HL-60 (cell line): Measurements from ENCODE around the gene CDH5.

Experiments
- CTCF ChIP-seq: IDR thresholded peaks from one replicate; pipeline ENCODE4 v1.5.1; 2011; ENCODE audit warnings: low read length, control low read depth, inconsistent platforms; ENCODE audit not compliant: insufficient read depth
- GABPA ChIP-seq: IDR thresholded peaks from 2 replicates; pipeline ENCODE4 v1.6.1; 2012; ENCODE audit warnings: low read depth
- POLR2AphosphoS5 ChIP-seq: IDR thresholded peaks from 2 replicates; pipeline ENCODE4 v1.6.1; 2012; ENCODE audit warnings: low read depth
- SPI1 ChIP-seq: IDR thresholded peaks from 2 replicates; pipeline ENCODE4 v1.6.1; 2012; ENCODE audit warnings: low read depth, mild to moderate bottlenecking, borderline replicate concordance
- TF ChIP-seq, protein P1 (sequence below): IDR thresholded peaks from 2 replicates; pipeline ENCODE4 v1.6.1; 2012; ENCODE audit warnings: low read depth; ENCODE audit not compliant: insufficient replicate concordance

- TF ChIP-seq CTCF: no peak
- TF ChIP-seq GABPA: no peak
- TF ChIP-seq, protein P1, sequence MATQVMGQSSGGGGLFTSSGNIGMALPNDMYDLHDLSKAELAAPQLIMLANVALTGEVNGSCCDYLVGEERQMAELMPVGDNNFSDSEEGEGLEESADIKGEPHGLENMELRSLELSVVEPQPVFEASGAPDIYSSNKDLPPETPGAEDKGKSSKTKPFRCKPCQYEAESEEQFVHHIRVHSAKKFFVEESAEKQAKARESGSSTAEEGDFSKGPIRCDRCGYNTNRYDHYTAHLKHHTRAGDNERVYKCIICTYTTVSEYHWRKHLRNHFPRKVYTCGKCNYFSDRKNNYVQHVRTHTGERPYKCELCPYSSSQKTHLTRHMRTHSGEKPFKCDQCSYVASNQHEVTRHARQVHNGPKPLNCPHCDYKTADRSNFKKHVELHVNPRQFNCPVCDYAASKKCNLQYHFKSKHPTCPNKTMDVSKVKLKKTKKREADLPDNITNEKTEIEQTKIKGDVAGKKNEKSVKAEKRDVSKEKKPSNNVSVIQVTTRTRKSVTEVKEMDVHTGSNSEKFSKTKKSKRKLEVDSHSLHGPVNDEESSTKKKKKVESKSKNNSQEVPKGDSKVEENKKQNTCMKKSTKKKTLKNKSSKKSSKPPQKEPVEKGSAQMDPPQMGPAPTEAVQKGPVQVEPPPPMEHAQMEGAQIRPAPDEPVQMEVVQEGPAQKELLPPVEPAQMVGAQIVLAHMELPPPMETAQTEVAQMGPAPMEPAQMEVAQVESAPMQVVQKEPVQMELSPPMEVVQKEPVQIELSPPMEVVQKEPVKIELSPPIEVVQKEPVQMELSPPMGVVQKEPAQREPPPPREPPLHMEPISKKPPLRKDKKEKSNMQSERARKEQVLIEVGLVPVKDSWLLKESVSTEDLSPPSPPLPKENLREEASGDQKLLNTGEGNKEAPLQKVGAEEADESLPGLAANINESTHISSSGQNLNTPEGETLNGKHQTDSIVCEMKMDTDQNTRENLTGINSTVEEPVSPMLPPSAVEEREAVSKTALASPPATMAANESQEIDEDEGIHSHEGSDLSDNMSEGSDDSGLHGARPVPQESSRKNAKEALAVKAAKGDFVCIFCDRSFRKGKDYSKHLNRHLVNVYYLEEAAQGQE: no peak
- no peak for TF ChIP-seq POLR2AphosphoS5
- TF ChIP-seq SPI1: no peak
Observed at GRCh38 chr16:66427036-66427860, 60.8 kb downstream of the CDH5 start, which contains the start of gene BEAN1.
